Liver (tissue), 9 donors: ENCODE results near the gene ERFL. TPM values are rescaled to one million over a fixed set of nuclear protein-coding genes. Genes with fewer than 3 reads are reported as not detected.

Experiments
- DNase-seq: peaks from one replicate; pipeline ENCODE4 v3.0.0-alpha.2; 2017; ENCODE audit warnings: low spot score
- H3K27ac ChIP-seq, 2 donors: one replicate each; pipeline ENCODE4 v1.7.0; 2013; ENCODE audit warnings: inconsistent platforms in 2 of 2, low read length in 2 of 2, control low read depth in 1 of 2, low read depth in 1 of 2, mild to moderate bottlenecking in 1 of 2
- H3K27me3 ChIP-seq, 4 donors: one replicate each; pipeline versions ENCODE4 v1.6.1 to v1.7.0; 2013; ENCODE audit warnings: low read length in 3 of 4, inconsistent platforms in 1 of 4, mild to moderate bottlenecking in 1 of 4, moderate library complexity in 1 of 4; ENCODE audit not compliant: control insufficient read depth in 4 of 4, insufficient read depth in 4 of 4
- H3K36me3 ChIP-seq, 4 donors: one replicate each; pipeline versions ENCODE4 v1.6.1 to v1.7.0; 2013; ENCODE audit warnings: low read length in 3 of 4, mild to moderate bottlenecking in 3 of 4, low read depth in 1 of 4, moderate library complexity in 1 of 4; ENCODE audit not compliant: control insufficient read depth in 4 of 4, insufficient read depth in 3 of 4
- H3K4me1 ChIP-seq, 4 donors: one replicate each; pipeline versions ENCODE4 v1.6.1 to v1.7.0; 2013; ENCODE audit warnings: low read length in 3 of 4, mild to moderate bottlenecking in 3 of 4, moderate library complexity in 1 of 4; ENCODE audit not compliant: control insufficient read depth in 4 of 4, insufficient read depth in 4 of 4
- H3K4me3 ChIP-seq, 3 donors: one replicate each; pipeline versions ENCODE4 v1.6.1 to v1.7.0; 2013; ENCODE audit warnings: low read length in 3 of 3, control low read depth in 1 of 3, low read depth in 1 of 3, mild to moderate bottlenecking in 1 of 3
- H3K9ac ChIP-seq, 2 donors: one replicate each; pipeline ENCODE4 v1.7.0; 2013; ENCODE audit warnings: low read length in 2 of 2, mild to moderate bottlenecking in 2 of 2, moderate library complexity in 2 of 2, control low read depth in 1 of 2, low read depth in 1 of 2
- H3K9me3 ChIP-seq, 4 donors: one replicate each; pipeline versions ENCODE4 v1.6.1 to v1.7.0; 2013; ENCODE audit warnings: low read length in 3 of 4; ENCODE audit not compliant: control insufficient read depth in 4 of 4
- EGR1 ChIP-seq, 2 donors: IDR thresholded peaks; 2 replicates each; pipeline ENCODE4 v1.6.1; 2016 to 2018; ENCODE audit warnings: antibody characterized with exemption in 2 of 2, low read depth in 2 of 2
- FOXA1 ChIP-seq: IDR thresholded peaks from 2 replicates; pipeline ENCODE4 v1.6.1; 2016; ENCODE audit warnings: antibody characterized with exemption
- FOXA2 ChIP-seq: IDR thresholded peaks from 2 replicates; pipeline ENCODE4 v1.6.1; 2016; ENCODE audit warnings: antibody characterized with exemption
- GABPA ChIP-seq, 2 donors: IDR thresholded peaks in 1 of 2; conservative IDR thresholded peaks in 1 of 2; 2 replicates each; pipeline ENCODE4 v1.6.1; 2016; ENCODE audit warnings: antibody characterized with exemption in 2 of 2, mild to moderate bottlenecking in 1 of 2, moderate library complexity in 1 of 2
- HNF4A ChIP-seq, 2 donors: conservative IDR thresholded peaks; 2 replicates each; pipeline ENCODE4 v1.6.1; 2016; ENCODE audit warnings: antibody characterized with exemption in 2 of 2, mild to moderate bottlenecking in 2 of 2
- HNF4G ChIP-seq: IDR thresholded peaks from 2 replicates; pipeline ENCODE4 v1.6.1; 2016; ENCODE audit warnings: antibody characterized with exemption
- JUND ChIP-seq, 2 donors: IDR thresholded peaks; 2 replicates each; pipeline ENCODE4 v1.6.1; 2016; ENCODE audit warnings: antibody characterized with exemption in 2 of 2
- NR2F2 ChIP-seq: IDR thresholded peaks from 2 replicates; pipeline ENCODE4 v1.6.1; 2016; ENCODE audit warnings: antibody characterized with exemption
- RAD21 ChIP-seq, 2 donors: IDR thresholded peaks; 2 replicates each; pipeline ENCODE4 v1.6.1; 2016; ENCODE audit warnings: antibody characterized with exemption in 2 of 2, mild to moderate bottlenecking in 2 of 2
- RXRA ChIP-seq, 2 donors: IDR thresholded peaks; 2 replicates each; pipeline ENCODE4 v1.6.1; 2017 to 2018; ENCODE audit warnings: antibody characterized with exemption in 2 of 2, mild to moderate bottlenecking in 1 of 2
- SP1 ChIP-seq: IDR thresholded peaks from 2 replicates; pipeline ENCODE4 v1.6.1; 2018; ENCODE audit warnings: antibody characterized with exemption, mild to moderate bottlenecking
- TAF1 ChIP-seq: conservative IDR thresholded peaks from 2 replicates; pipeline ENCODE4 v1.6.1; 2016; ENCODE audit warnings: antibody characterized with exemption, mild to moderate bottlenecking
- YY1 ChIP-seq: IDR thresholded peaks from 2 replicates; pipeline ENCODE4 v1.6.1; 2016; ENCODE audit warnings: antibody characterized with exemption, mild to moderate bottlenecking
- WGBS: extraction: QIAGEN DNeasy Blood & Tissue Kit; methylation state at CpG from one replicate; pipeline ENCODE4 v1.1.7; 2013; 5-methylcytosine and 5-hydroxymethylcytosine counted together
- polyA plus RNA-seq, 2 donors: library from polyadenylated mRNA; stranded (reverse) in 1 of 2; unstranded in 1 of 2; fragments of 200-250 nt in 1 of 2; fragments of >200 nt in 1 of 2; fragmentation: Nextera tagmentation in 1 of 2; extraction: Ambion mirVana in 1 of 2; gene quantifications; one replicate each; pipeline versions ENCODE4 v1.2.1 to v1.2.3, GENCODE V29; 2013 to 2015
- total RNA-seq, 2 donors: library from RNA; depleted of rRNA; stranded (reverse); fragments of >200 nt; gene quantifications; one replicate each; pipeline ENCODE4 v1.2.3, GENCODE V29; 2014
- TF ChIP-seq, protein P1 (sequence below): fragments of 150-350 bp; IDR thresholded peaks from 2 replicates; pipeline ENCODE4 v1.5.1; 2017; ENCODE audit warnings: improper control_type of control experiment, low read depth, low read length; ENCODE audit not compliant: missing input control
- TF ChIP-seq, protein P2 (sequence below): IDR thresholded peaks from 2 replicates; pipeline ENCODE4 v1.6.1; 2016; ENCODE audit warnings: antibody characterized with exemption
- TF ChIP-seq, protein P3 (sequence below): IDR thresholded peaks from 2 replicates; pipeline ENCODE4 v1.6.1; 2016; ENCODE audit warnings: antibody characterized with exemption, mild to moderate bottlenecking
- TF ChIP-seq, protein P4 (sequence below): IDR thresholded peaks from 2 replicates; pipeline ENCODE4 v1.6.1; 2016; ENCODE audit warnings: antibody characterized with exemption
- TF ChIP-seq, protein P5 (sequence below): IDR thresholded peaks from 2 replicates; pipeline ENCODE4 v1.6.1; 2016; ENCODE audit warnings: antibody characterized with exemption
- donor health status: healthy.
- donor health status: healthy.
- donor health status: healthy.
- donor health status: healthy.
- donor health status: healthy.

ERFL gene
- total and polyA plus RNA-seq, 4 donors, result not detected

DNA sequence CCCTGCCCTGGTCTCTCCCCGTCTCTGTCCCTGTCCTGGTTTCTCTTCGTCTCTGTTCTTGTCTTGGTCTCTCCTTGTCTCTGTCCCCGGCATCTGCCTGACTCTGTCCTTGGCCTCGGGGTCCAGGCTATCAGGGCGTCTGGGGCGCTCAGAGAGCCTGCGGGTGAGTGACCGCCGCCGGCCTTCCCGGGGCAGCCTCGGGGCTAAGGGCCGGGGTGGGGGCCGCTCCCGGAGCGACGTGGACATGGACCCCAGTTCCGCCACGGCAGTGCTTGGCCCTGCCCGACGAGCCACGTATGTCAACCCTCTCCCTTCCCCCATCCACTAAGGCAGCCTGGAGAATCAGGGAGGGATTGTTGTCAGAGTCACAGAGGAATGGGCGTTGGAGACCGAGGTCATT lies 30.4 kb downstream of the ERFL start:
- 89% methylated on average over 24 of the region's 24 CpGs for WGBS
- no peak overlapping the region for H3K9ac ChIP-seq
- TF ChIP-seq EGR1 (IDR thresholded peaks at IDR 0.05; ENCODE audit: low read depth in 2 of 2) (no peak), FOXA2 (no peak)
- H3K4me1 ChIP-seq, result no peaks in the 10 kb centered on the region
- no peak overlapping the region for H3K27ac ChIP-seq
- no peak overlapping the region for H3K4me3 ChIP-seq
- H3K36me3 ChIP-seq, result peaks cover 17 to 74% (median 22%) of the 10 kb centered on the region in 4 donors
- H3K9me3 ChIP-seq, result no peaks in the 10 kb centered on the region
- no peak for DNase-seq
- no peaks in the 10 kb centered on the region for H3K27me3 ChIP-seq

DNA sequence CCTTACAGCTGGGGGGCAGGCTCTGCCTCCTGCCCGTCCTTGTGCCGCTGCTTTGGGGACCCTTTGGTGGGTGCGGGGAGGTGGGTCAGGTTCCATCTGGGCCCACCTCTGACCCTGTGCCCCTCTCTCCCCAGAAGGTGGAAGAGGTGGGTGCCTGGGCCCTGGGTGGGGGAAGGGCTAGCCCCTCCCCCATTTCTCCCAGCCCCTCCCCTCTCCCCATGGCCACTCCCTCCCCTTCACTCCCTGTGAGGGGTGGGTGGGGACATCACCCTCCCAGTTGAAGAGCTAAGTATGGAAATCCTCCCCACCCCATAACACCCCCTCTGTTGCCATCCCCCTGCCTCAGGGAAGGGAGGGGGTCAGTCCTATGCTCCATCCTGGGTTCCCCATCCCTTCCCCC lies 31.1 kb downstream of the ERFL start:
- Histone ChIP-seq H3K4me1 (no peaks in the 10 kb centered on the region), H3K27ac (no peak overlapping the region), H3K27me3 (no peaks in the 10 kb centered on the region), H3K36me3 (peaks cover 11 to 72% (median 18%) of the 10 kb centered on the region in 4 donors), H3K9me3 (no peaks in the 10 kb centered on the region), H3K9ac (no peak overlapping the region), H3K4me3 (no peak overlapping the region)
- TF ChIP-seq HNF4G (no peak), NR2F2 (no peak), RXRA (IDR thresholded peaks at IDR 0.05) (no peak), FOXA2 (no peak), TAF1 (no peak), HNF4A (conservative IDR thresholded peaks at IDR 0.05) (no peak), RAD21 (IDR thresholded peaks at IDR 0.05) (no peak), FOXA1 (no peak), SP1 (no peak), GABPA (IDR thresholded peaks at IDR 0.05 in 1 of 2, conservative IDR thresholded peaks at IDR 0.05 in 1 of 2) (no peak), EGR1 (IDR thresholded peaks at IDR 0.05; ENCODE audit: low read depth in 2 of 2) (no peak), JUND (IDR thresholded peaks at IDR 0.05) (no peak), YY1 (no peak)
- TF ChIP-seq, protein P1, sequence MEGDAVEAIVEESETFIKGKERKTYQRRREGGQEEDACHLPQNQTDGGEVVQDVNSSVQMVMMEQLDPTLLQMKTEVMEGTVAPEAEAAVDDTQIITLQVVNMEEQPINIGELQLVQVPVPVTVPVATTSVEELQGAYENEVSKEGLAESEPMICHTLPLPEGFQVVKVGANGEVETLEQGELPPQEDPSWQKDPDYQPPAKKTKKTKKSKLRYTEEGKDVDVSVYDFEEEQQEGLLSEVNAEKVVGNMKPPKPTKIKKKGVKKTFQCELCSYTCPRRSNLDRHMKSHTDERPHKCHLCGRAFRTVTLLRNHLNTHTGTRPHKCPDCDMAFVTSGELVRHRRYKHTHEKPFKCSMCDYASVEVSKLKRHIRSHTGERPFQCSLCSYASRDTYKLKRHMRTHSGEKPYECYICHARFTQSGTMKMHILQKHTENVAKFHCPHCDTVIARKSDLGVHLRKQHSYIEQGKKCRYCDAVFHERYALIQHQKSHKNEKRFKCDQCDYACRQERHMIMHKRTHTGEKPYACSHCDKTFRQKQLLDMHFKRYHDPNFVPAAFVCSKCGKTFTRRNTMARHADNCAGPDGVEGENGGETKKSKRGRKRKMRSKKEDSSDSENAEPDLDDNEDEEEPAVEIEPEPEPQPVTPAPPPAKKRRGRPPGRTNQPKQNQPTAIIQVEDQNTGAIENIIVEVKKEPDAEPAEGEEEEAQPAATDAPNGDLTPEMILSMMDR, result no peak
- TF ChIP-seq, protein P2, sequence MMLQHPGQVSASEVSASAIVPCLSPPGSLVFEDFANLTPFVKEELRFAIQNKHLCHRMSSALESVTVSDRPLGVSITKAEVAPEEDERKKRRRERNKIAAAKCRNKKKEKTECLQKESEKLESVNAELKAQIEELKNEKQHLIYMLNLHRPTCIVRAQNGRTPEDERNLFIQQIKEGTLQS, result no peak
- TF ChIP-seq, protein P3, sequence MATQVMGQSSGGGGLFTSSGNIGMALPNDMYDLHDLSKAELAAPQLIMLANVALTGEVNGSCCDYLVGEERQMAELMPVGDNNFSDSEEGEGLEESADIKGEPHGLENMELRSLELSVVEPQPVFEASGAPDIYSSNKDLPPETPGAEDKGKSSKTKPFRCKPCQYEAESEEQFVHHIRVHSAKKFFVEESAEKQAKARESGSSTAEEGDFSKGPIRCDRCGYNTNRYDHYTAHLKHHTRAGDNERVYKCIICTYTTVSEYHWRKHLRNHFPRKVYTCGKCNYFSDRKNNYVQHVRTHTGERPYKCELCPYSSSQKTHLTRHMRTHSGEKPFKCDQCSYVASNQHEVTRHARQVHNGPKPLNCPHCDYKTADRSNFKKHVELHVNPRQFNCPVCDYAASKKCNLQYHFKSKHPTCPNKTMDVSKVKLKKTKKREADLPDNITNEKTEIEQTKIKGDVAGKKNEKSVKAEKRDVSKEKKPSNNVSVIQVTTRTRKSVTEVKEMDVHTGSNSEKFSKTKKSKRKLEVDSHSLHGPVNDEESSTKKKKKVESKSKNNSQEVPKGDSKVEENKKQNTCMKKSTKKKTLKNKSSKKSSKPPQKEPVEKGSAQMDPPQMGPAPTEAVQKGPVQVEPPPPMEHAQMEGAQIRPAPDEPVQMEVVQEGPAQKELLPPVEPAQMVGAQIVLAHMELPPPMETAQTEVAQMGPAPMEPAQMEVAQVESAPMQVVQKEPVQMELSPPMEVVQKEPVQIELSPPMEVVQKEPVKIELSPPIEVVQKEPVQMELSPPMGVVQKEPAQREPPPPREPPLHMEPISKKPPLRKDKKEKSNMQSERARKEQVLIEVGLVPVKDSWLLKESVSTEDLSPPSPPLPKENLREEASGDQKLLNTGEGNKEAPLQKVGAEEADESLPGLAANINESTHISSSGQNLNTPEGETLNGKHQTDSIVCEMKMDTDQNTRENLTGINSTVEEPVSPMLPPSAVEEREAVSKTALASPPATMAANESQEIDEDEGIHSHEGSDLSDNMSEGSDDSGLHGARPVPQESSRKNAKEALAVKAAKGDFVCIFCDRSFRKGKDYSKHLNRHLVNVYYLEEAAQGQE, result no peak
- TF ChIP-seq, protein P4, sequence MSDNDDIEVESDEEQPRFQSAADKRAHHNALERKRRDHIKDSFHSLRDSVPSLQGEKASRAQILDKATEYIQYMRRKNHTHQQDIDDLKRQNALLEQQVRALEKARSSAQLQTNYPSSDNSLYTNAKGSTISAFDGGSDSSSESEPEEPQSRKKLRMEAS, result no peak
- TF ChIP-seq, protein P5, sequence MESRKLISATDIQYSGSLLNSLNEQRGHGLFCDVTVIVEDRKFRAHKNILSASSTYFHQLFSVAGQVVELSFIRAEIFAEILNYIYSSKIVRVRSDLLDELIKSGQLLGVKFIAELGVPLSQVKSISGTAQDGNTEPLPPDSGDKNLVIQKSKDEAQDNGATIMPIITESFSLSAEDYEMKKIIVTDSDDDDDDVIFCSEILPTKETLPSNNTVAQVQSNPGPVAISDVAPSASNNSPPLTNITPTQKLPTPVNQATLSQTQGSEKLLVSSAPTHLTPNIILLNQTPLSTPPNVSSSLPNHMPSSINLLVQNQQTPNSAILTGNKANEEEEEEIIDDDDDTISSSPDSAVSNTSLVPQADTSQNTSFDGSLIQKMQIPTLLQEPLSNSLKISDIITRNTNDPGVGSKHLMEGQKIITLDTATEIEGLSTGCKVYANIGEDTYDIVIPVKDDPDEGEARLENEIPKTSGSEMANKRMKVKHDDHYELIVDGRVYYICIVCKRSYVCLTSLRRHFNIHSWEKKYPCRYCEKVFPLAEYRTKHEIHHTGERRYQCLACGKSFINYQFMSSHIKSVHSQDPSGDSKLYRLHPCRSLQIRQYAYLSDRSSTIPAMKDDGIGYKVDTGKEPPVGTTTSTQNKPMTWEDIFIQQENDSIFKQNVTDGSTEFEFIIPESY, result no peak
- WGBS, result 97% methylated on average over 3 of the region's 3 CpGs
- no peak for DNase-seq
